Measurements from ENCODE around the gene TRIP13.

TRIP13 gene

DNA sequence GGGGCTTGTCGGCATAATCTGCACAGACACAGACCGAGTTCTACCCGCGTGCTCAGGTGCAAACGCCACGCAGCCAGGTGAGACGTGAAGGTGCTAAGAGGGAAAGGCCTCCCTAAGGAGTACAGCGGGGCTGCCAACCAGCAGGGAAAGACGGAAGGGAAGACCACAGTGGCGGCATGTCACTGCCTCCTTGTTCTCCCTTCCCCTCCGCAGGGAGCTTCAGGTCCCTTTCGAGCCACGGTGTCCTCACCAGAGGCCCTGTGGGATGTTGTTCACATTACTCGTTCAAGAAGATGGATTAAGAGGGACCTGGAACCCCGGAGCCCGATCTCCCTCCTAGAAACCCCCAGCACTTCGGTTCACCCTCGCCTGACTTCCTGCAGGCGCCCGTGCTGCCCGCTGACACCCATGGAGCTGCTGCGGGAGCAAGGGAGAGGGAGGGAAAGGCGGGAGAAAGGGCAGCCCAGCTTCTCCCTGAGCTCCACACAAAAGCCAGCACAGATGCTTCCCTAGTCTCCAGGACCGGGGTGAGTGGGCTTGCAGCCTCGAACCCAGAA lies 769 bp upstream of the TRIP13 start:
- no peak for DNase-seq (ENCODE audit: extremely low read depth, insufficient read length)
- TF ChIP-seq, protein P1, sequence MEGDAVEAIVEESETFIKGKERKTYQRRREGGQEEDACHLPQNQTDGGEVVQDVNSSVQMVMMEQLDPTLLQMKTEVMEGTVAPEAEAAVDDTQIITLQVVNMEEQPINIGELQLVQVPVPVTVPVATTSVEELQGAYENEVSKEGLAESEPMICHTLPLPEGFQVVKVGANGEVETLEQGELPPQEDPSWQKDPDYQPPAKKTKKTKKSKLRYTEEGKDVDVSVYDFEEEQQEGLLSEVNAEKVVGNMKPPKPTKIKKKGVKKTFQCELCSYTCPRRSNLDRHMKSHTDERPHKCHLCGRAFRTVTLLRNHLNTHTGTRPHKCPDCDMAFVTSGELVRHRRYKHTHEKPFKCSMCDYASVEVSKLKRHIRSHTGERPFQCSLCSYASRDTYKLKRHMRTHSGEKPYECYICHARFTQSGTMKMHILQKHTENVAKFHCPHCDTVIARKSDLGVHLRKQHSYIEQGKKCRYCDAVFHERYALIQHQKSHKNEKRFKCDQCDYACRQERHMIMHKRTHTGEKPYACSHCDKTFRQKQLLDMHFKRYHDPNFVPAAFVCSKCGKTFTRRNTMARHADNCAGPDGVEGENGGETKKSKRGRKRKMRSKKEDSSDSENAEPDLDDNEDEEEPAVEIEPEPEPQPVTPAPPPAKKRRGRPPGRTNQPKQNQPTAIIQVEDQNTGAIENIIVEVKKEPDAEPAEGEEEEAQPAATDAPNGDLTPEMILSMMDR (IDR thresholded peaks at IDR 0.05; ENCODE audit: insufficient read depth, low read length, poor library complexity, severe bottlenecking) = no peak

DNA sequence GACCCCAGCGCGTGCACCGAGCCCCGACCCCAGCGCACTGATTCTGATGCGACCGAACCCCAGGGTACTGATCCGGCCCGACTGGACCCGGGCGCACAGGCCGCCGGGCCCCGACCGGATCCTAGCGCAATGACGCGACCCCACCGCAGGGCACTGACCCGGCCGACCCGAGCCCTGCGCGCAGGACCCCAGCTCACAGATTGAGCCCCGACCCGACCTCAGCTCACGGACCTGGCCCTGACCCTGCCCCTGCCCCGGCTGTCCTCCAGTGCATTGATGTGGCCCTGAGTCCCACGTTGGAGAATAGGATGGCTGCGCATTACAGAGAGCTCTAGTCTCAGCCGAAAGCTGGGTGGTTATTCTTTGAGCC lies 438 bp downstream of the TRIP13 start:
- Histone ChIP-seq H3K27me3 (replicated peaks; ENCODE audit: control insufficient read depth, insufficient read depth, low read length) (no peaks in the 10 kb centered on the region), H3K4me3 (replicated peaks; ENCODE audit: low read depth, low read length) (peak overlapping the region; percentile 99), H3K36me3 (ENCODE audit: control insufficient read depth, insufficient read depth, low read length) (peaks cover 21% of the 10 kb centered on the region)
- DNase-seq (ENCODE audit: extremely low read depth, insufficient read length) = no peak
- TF ChIP-seq, protein P1 (IDR thresholded peaks at IDR 0.05; ENCODE audit: insufficient read depth, low read length, poor library complexity, severe bottlenecking) = no peak

More for the DNA sequence above, 769 bp upstream of the TRIP13 start:
- Histone ChIP-seq H3K27me3 (replicated peaks; ENCODE audit: control insufficient read depth, insufficient read depth, low read length) (no peaks in the 10 kb centered on the region), H3K4me3 (replicated peaks; ENCODE audit: low read depth, low read length) (peak overlapping the region; percentile 99), H3K36me3 (ENCODE audit: control insufficient read depth, insufficient read depth, low read length) (peaks cover 24% of the 10 kb centered on the region)

DNA sequence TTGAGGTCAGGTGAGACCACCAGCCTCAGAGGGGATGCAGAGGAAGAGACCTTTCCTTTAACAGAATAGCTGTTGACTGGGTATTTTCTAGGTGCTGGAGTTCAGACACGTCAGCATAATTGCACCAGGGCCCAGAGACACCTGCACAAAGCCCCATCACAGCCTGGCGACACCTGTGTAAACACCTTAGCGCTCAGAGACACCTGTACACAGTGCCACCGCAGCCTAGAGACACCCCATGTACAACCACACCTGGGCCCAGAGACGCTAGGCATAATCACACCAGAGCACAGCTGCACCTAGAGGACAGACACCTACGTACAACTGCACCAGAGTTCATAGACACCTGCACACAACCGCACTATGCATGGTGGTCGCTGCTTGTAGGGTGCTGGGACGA lies 1.0 kb downstream of the TRIP13 start:
- TF ChIP-seq, protein P1 (IDR thresholded peaks at IDR 0.05; ENCODE audit: insufficient read depth, low read length, poor library complexity, severe bottlenecking) = no peak
- no peak for DNase-seq (ENCODE audit: extremely low read depth, insufficient read length)
- H3K36me3 ChIP-seq (ENCODE audit: control insufficient read depth, insufficient read depth, low read length) = peaks cover 16% of the 10 kb centered on the region
- peak overlapping the region; percentile 99 for H3K4me3 ChIP-seq (replicated peaks; ENCODE audit: low read depth, low read length)
- no peaks in the 10 kb centered on the region for H3K27me3 ChIP-seq (replicated peaks; ENCODE audit: control insufficient read depth, insufficient read depth, low read length)

DNA sequence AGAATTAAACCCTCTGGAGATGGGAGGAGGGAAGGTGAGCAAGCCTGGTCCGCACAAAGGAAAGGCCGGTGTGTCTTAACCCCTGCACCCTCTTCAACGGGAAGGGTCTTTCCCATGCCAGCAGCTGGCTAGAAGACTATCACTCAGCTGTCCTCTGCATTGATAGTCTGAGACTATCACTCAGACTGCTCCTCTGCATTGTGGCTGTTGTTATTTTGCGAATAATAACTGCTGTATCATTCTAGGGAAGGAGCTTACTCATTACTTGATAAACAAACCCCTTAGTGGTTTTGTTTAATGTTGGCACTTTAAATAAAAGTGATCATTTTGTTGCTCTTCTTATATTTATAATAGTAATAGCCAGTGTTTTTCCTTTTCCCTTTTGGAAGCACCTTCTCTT lies 8.1 kb downstream of the TRIP13 start:
- TF ChIP-seq, protein P1 (IDR thresholded peaks at IDR 0.05; ENCODE audit: insufficient read depth, low read length, poor library complexity, severe bottlenecking) = no peak
- H3K4me3 ChIP-seq (replicated peaks; ENCODE audit: low read depth, low read length) = no peak overlapping the region
- peaks cover 12% of the 10 kb centered on the region for H3K36me3 ChIP-seq (ENCODE audit: control insufficient read depth, insufficient read depth, low read length)
- no peak for DNase-seq (ENCODE audit: extremely low read depth, insufficient read length)
- no peaks in the 10 kb centered on the region for H3K27me3 ChIP-seq (replicated peaks; ENCODE audit: control insufficient read depth, insufficient read depth, low read length)

- TF ChIP-seq, protein P1 (IDR thresholded peaks at IDR 0.05; ENCODE audit: insufficient read depth, low read length, poor library complexity, severe bottlenecking) = no peak
- Histone ChIP-seq H3K4me3 (replicated peaks; ENCODE audit: low read depth, low read length) (no peak overlapping the region), H3K36me3 (ENCODE audit: control insufficient read depth, insufficient read depth, low read length) (peaks cover 14% of the 10 kb centered on the region), H3K27me3 (replicated peaks; ENCODE audit: control insufficient read depth, insufficient read depth, low read length) (no peaks in the 10 kb centered on the region)
- no peak for DNase-seq (ENCODE audit: extremely low read depth, insufficient read length)
These were observed 9.6 kb downstream of the TRIP13 start for GRCh38 chr5:902129-902916.

Data from GM06990 (cell line).